D721Med (cell line): ENCODE measurements around the gene MKRN2.

ENCODE experiments used
- DNase-seq: peaks from one replicate; pipeline ENCODE4 v3.0.0; 2011; ENCODE audit warnings: low spot score; ENCODE audit not compliant: insufficient read length
- FAIRE-seq: peaks from 2 replicates; lab custom pipeline; 2011; peaks lifted over from hg19 to GRCh38; lab: Jason Lieb, UNC
- TF ChIP-seq, protein P1 (sequence below): IDR thresholded peaks from 2 replicates; pipeline ENCODE4 v1.5.1; 2012; ENCODE audit warnings: mild to moderate bottlenecking, control low read depth; ENCODE audit not compliant: insufficient read depth; ENCODE audit errors: missing control alignments

MKRN2 gene

DNA sequence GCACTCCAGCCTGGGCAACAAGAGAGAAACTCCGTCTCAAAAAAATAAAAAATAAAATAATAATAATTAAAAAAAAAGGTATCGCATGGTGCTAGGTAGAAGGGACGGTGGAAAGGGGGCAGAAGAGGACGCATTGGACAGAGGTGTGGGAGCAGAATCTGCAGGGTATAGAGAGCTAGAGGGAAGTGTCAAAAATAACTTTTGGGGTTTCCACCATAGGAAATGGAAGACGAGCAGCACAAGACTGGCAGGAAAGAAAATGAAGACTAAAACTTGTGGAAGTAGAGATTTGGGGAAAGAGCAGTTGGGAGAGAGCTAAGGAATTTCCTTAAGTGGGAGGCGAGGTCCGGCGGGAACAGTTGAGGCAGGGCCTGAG lies 585 bp upstream of the MKRN2 start:
- TF ChIP-seq, protein P1, sequence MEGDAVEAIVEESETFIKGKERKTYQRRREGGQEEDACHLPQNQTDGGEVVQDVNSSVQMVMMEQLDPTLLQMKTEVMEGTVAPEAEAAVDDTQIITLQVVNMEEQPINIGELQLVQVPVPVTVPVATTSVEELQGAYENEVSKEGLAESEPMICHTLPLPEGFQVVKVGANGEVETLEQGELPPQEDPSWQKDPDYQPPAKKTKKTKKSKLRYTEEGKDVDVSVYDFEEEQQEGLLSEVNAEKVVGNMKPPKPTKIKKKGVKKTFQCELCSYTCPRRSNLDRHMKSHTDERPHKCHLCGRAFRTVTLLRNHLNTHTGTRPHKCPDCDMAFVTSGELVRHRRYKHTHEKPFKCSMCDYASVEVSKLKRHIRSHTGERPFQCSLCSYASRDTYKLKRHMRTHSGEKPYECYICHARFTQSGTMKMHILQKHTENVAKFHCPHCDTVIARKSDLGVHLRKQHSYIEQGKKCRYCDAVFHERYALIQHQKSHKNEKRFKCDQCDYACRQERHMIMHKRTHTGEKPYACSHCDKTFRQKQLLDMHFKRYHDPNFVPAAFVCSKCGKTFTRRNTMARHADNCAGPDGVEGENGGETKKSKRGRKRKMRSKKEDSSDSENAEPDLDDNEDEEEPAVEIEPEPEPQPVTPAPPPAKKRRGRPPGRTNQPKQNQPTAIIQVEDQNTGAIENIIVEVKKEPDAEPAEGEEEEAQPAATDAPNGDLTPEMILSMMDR, result no peak
- no peak for DNase-seq
- no peak for FAIRE-seq

DNA sequence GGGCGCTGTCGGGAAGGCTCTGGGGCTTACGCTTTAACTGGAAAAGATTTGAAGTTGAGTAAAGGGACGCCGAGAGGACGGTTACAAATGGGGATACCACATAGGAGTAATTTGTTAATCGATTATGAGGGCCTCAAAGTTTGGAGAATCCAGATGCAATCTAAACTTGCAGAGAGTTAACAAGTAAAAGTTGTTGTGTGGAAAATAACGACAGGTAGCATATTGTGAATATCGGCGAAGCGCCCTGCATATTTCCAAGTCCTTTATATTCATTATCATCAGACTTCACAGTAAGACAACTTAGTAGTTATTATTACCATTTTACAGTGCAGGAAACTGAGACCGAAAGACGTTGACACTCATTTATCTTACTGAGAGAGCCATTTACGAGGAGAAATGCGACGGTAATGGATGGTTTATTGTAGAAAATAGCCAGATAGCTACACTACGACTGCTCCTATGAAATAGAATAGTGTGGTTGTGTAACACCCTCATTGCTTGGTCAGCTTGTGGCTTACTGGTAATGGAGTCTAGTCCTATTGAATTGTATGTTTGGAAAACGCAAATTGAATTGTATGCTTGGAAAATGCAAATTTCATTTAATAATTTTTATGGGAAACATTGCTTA lies 700 bp downstream of the MKRN2 start:
- no peak for DNase-seq
- no peak for FAIRE-seq

DNA sequence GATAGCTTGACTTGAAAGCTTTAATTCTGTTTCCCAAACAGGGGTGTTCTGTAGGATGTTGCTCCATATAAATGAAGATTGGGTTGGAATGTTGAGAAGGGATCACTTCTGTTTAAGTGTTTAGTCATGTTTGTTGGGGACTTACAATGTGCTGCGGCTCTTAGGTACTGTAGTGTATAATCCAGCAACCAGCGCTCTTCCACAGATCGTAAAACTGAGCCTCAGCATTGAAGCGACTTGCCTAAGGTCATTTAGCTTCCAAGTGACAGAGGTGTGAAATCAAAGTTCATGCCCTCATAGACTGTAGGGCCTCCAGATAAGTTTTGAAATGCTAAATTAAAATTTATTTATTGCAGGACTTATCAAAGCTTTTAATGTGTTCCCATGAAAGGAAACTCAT lies 1.8 kb downstream of the MKRN2 start:
- no peak for DNase-seq
- TF ChIP-seq, protein P1, result no peak
- no peak for FAIRE-seq

More for the DNA sequence above, 700 bp downstream of the MKRN2 start:
- TF ChIP-seq, protein P1, result no peak

- no peak for DNase-seq
- FAIRE-seq, result no peak
- TF ChIP-seq, protein P1, result no peak
Observed at GRCh38 chr3:12559520-12559919, 2.6 kb downstream of the MKRN2 start.

DNA sequence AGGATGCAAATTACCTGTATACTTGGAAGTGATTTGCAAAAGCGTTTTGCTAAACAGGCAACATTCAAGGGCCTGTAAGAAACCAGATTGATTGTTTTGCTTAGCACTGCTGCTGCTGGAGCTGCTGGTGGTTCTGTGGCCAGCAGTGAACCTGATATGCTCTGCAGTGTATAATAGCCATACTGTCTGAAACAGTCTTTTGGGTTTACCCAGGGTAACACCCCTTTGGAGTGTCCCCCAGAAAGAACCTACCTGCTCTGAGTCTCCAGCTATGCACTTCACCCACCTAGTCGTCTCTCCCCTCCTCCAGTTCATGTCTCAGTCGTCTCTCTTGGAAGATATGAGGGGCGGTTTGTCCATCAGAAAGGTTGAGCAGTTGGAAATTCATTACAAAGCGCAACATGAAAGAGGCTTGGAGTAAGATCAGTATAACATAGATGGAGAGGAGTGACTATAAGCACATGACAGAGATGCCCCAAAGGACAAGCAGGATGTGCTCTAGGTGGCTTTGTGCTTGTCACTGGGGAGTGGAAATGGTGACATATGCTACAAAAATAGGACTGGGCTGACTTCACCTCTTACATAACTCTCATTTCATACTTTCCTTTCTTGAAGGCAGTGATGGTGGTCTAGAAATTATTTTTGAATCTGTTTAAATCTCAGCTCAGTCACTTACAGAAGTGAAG lies 3.8 kb downstream of the MKRN2 start:
- no peak for DNase-seq
- TF ChIP-seq, protein P1, result no peak
- no peak for FAIRE-seq

GRCh38 chr3:12561397-12561796 lies 4.5 kb downstream of the MKRN2 start:
- no peak for DNase-seq
- TF ChIP-seq, protein P1, result no peak
- no peak for FAIRE-seq

DNA sequence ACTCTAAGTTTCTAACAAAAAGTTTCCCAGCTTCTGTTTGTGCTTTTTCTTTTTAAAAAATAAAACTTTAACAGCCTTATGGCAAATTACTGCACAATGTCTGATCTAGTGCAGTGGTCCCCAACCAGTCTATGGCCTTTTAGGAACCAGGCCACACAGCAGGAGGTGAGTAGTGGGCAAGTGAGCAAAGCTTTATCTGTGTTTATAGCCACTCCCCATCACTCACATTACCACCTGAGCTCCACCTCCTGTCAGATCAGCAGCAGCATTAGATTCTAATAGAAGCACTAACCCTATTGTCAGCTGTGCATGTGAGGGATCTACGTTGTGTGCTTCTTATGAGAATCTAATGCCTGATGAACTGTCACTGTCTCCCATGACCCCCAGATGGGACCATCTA lies 5.6 kb downstream of the MKRN2 start:
- TF ChIP-seq, protein P1, result no peak

More for the DNA sequence above, 5.6 kb downstream of the MKRN2 start:
- DNase-seq (no peak), FAIRE-seq (no peak)
